Measurements from ENCODE around the gene ARID5B. TPM values are rescaled to one million over a fixed set of nuclear protein-coding genes. Genes with fewer than 3 reads are reported as not detected.

ARID5B gene
- total RNA-seq, 1 donor from 2014 or later, result 15.8 TPM

DNA sequence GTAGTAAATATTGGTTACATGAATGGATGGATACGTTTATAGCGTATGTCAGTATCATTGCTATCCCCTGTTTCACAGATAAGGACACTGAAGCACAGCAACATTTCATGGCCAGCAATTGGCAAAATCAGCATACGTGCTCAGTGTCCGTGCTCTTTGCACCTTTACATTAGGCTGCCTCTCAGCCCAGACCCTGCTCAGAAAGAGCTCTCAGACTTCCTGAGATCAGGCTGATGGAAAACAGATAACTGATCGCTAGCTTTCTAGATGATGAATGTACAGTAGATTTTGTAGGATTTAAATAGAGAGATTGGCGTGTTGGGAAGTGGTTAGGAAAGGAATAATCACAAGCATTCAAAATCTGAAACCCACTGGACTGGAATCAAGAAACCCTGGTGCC is 106.7 kb downstream of the ARID5B start:
- DNase-seq (ENCODE audit: low read depth), result no peak

DNA sequence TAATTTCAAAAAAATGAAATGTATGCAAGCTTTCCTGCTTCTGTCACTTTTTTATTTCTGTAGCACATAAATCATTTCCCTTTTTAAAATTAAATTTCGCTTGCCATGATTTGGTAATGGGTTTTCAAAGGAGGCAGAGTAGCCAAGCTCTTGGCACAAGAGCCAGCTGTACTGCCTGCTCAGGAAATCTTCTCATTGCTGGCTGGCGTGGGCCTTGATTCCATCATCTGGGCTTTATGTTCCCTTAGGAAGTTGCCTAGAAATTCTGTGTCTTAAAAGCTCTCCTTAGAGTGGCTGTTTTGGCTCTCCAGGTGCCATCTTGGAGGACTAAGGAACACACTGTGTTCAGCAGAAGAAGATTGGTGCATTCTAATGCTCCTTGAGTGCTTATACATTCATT is 107.4 kb downstream of the ARID5B start:
- no peak for DNase-seq (ENCODE audit: low read depth)

DNA sequence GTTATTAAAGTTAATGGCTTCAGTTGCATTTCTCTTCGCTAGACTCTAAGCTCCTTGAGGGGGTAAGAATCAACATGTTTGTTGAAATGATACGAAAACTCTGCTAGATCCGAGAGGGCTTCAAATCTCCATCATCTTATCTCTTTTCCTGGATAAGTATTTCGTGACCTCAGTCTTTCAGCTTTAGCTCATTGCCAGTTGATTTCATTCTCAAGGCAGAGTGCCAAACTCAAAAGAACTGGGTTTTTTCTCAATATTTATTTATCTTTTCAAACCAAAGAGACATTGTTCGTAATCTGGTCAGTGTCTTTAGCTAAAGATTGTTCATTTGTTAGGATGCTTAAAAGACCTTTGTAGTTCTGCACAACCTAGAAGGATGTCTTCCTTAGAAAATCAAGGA is 108.9 kb downstream of the ARID5B start:
- DNase-seq (ENCODE audit: low read depth), result no peak

DNA sequence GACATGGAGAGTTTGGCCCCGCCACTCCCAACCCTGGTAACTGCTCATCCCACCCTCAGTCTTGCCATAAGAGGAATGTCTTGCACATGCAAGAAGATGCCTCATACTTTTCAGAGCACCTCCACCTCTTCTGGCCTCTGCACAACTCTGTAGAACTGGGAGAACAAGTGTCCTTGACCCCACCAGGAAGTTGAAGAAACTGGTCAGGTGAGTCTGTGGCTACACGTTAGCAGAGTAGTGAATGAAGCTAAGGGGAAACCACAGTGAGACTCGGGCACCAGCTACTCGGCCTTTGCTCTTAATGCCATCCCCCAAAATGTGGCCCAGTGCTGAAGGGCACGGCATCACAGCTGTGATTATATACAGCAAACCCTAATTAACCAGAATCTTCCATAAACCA is 110.1 kb downstream of the ARID5B start:
- DNase-seq (ENCODE audit: low read depth), result no peak

DNA sequence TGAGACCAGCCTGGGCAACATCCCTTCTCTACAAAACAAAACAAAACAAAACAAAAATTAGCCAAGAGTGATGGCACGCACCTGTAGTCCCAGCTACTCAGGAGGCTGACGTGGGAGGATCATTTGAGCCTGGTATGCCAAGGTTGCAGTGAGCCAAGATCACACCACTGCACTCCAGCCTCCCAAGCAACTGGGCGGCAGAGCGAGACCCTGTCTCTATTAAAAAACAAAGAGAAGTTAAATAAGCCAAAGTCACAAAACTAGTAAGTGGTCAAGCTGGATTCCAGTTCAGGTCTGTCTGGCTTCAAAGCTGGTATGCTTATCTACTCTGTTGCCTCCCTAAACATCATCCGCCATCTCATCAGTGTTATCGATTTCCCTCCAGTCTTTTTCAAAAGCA is 110.8 kb downstream of the ARID5B start:
- no peak for DNase-seq (ENCODE audit: low read depth)

DNA sequence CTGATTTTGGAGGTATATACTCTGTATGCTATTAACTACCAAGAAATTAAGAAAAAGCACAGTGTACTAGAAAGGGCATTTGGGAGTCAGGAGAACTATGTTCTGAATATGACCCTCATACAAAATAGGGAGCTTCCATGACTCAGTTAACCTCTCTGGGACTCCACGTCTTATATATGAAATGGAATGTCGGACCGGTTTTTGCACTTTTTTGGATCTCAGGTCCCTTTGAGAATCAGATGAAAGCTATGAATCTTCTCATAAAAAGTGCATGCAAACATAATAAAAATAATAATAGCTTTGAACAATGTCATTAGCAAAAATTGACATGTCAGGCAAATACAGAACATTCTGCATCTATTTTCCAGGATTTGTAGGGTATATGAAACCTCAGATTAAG is 113.0 kb downstream of the ARID5B start:
- DNase-seq (ENCODE audit: low read depth), result no peak

DNA sequence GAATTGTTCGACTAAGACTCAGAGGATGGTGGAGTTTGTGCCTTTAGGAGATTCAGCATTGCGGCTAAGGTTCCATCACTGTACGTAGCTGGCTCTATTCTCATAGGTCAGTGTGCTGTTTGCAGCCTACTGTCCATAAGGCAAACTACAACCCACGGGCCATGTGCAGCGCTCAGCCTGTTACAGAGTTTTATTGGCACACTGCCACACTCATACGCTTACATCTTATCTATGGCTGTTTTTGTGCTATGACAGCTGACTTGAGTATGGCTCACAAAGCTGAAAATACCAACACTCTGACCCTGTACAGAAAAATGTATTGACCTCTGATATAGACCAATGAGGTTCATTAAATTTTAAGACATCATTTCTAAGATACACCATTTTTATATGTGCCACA is 114.5 kb downstream of the ARID5B start:
- DNase-seq (ENCODE audit: low read depth), result no peak

DNA sequence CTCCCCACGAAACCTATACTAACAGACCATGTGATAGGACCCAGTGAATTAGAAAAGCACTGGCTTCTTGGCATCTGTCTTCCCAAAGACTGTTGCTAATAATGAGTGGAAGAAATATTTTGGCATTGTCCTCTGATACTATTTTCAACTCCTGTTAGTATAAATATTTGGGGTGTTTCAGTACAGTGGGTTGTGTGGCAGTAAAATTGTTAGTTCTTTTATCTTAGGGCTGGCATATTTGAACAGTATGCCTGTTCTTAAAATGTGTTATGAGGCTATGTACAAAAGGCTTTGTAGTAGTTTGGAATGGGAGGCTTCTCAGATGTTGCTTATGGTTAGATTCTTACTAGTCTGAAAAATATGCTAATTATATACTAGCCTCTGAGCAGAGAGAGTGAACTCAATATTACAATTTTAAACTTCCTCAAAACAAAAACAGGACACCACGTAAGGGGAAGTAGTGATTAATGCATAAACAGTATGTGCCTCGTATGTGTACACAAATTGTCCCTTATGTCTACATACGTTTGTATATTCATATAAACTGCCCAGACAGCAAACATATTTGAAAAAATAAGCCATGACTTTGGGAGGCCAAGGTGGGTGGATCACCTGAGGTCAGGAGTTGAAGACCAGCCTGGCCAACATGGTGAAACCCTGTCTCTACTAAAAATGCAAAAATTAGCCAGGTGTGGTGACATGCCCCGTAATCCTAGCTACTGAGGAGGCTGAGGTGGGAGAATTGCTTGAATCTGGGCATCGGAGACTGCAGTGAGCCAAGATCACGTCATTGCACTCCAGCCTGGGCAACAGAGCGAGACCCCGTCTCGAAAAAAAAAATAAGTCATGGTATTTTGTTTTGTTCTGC is 115.4 kb downstream of the ARID5B start:
- no peak for DNase-seq (ENCODE audit: low read depth)

DNA sequence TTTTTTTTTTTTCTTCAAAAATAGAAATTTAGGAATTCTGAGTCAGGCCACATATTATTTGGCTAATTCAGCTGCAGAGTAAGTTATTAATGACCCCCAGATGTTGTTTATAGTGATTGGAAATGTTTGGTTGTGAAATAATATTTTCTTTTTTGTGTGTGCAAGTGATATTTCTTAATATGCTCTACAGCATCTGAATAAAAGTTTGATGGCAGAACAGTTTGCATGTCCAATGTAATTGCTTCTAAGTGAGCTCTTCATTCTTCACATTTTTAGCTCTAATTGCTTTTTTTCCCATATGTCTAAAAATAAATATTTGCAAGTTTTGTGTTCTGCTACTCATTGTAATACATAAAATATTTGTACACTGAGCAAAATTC is 116.0 kb downstream of the ARID5B start:
- DNase-seq (ENCODE audit: low read depth), result no peak

DNA sequence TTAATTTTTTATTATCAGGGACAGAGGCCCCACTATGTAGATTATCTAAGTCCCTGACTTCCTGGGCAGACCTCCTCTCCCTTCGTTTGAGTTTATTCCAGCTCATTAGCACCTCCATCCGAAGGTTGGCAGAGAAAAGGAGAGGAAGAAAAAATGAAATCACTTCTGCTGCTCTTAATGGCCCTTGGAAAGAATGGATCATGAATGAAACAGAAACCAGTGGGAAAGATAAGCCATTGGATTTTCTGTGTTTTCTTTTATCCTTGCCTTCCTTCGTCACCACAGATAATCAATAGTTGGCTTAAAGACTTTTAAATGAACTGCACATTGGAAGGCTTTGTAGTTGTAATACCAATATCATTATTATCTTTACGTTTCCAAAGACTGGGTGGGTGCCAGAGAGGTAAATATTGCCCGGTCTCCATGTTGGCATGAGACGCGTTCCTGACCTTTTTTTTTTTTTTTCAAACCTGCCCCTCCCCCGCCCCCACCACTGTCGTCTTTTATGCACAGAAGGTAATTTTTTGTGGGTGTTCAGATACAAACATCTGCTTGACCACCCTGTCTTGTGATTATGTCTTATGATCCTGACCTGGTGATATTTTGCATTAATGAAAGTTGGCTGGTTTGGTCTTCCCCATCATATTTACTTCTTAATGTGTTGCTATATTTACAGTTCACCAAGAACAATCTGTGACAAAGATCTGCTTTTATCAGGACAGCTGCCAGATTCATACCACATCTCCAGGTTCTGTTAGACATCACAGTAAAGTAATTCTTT is 116.8 kb downstream of the ARID5B start:
- DNase-seq (ENCODE audit: low read depth), result no peak

DNA sequence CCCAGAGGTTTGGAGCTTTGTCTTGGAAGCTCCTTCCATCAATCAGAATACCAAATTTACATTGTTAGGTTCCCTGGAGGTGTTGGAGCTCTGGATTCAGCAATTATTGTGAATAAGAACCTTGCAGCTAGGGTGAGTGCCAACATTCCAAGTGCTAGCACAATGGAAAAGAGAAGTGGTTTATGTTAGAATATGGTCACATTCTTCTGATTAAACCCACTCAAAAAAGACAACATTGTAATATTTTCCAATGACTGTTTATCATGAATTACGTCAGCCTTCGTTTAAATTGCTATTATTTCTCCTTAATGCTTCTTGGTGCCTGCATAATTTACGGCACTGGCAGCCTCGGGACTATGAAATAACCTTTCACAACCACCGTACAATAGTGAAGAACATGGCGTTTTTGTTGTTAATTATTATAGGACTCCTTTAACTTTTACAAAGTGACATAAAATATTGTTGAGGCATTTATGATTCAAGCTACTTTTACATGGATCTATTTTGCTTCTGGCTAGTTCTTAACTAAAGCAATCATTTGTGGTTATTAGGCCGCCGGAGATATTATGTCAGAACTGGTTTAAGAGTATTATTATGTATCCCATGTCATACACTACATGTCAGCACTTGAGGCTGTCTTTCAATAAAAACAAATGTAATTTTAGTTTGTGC is 117.7 kb downstream of the ARID5B start:
- DNase-seq (ENCODE audit: low read depth), result no peak

DNA sequence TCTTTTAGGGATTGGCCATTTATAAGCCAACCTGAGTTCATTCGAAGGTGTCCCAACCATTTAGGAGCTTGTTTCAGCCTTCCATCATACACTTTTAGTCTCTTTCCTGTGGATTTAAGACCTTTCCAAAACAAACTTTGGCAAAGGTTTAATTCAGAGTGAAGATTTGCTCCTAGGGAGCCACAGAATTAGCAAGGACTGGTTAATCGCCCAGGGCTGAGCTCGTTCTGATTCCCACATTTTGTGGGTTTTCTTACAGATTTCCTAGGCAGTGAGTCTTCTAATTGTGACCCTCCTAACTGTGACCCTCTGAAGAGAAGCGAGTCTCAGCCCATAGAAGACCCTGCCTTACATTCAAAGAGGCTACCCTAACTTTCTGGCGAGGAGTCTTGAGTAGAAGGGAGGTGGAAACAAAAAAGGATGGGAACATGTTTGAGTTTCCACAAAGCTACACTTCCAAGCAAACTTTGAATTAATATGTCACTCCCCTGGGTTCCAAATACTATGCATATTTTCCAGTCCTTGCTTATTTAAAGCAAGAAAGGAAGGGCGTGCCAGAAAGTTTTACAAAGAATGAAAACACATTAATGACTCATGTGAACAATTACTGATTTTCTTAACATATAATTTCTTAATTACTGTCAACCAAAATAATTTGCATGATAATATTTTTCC is 118.3 kb downstream of the ARID5B start:
- no peak for DNase-seq (ENCODE audit: low read depth)

DNA sequence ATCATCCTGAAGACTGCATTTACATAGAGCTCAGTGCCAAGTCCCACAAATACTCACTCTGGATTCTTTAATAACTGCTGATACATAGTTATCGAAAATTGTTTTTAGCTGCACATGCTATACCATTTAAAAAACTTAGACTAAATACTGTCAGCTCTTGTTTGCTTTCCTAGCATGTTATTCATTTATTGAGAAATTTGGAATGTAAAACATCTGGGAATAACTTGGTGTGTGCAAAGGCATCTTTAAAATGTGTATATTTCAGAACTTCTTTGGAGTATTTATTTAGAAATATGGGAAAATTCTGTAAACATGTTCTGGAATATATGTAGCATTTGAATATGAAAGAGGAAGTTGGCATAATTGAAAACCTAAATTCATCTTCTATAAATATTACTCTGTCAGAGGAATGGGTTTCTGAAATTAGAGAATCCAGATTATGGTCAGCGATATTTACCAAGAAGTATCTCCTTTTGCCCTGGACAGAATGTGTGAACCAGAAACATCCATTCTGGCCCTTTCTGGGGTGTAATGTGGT is 119.7 kb downstream of the ARID5B start:
- DNase-seq (ENCODE audit: low read depth), result no peak

DNA sequence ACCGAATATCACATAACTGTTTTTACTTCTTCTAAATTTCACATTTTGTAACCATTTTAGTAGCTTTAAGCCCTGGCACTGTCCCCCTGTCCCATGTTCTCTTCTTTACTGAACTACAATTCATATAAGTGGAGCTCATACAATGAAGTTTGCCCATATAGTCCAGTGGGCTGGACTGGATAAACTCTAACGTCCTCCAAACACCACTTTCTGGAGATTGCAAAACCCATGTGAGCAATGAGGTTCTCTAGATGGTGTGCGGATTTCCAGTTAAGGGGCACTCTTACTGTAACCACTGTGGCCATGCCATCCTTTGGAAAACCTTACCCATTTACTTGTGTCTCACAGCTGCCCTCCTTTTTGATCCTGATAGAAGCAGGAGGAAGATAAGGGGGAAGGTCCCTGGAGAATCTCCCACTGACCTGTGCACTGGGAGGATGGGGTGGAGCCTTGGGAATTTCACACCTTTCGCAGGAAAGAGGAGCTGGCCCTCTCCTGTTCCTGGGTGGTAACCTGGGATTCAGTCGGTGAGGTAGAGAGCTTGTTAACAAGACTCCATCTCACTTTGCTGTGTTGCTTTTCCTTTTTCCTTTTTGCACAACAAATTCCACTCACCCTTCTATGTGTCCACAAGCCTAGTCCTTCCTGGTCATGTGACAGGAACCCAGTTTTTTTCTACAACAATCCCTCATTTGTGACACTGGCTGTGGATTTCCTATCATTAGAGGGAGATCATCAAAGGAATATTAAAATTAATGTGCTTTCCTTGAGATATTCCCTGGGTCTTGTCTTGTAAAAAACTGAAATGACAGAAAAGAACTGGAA is 120.7 kb downstream of the ARID5B start:
- no peak for DNase-seq (ENCODE audit: low read depth)

DNA sequence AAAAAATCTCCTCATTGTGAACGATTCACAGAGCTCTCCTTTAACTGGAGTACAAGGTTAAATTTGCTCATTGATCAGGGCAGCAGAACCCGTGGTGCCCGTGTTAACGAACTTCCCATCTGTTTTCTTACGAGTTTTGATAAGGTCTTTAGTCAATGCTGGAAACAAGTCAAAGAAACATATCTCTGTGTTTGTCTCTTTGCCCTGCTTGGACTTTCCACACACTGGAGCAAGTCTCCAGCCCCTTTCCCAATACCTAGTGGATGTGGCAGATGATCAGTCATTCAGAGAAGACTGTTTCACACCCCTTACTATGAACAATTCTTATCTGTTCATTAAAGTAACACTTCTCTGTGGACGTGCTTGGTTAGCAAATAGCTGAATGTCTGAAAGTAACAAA is 121.3 kb downstream of the ARID5B start:
- DNase-seq (ENCODE audit: low read depth), result no peak

DNA sequence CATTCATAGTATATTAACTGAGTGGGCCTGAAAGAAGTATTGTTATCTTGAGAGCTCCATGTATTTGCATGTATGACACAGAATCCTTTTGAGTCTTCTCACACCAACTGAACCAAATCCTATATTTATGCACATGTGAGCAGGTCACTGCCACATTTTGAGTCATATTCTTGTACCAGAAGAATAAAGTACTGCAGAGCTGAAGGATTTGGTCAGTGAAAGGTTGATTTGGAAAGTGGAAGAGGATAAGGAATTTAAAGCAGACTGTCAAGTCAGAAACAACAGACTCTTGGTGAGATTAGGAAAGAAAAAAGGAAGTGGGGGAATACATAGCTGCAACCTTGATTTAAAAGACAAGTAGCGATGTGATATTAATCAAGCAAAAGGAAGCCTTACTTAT is 121.8 kb downstream of the ARID5B start:
- no peak for DNase-seq (ENCODE audit: low read depth)

DNA sequence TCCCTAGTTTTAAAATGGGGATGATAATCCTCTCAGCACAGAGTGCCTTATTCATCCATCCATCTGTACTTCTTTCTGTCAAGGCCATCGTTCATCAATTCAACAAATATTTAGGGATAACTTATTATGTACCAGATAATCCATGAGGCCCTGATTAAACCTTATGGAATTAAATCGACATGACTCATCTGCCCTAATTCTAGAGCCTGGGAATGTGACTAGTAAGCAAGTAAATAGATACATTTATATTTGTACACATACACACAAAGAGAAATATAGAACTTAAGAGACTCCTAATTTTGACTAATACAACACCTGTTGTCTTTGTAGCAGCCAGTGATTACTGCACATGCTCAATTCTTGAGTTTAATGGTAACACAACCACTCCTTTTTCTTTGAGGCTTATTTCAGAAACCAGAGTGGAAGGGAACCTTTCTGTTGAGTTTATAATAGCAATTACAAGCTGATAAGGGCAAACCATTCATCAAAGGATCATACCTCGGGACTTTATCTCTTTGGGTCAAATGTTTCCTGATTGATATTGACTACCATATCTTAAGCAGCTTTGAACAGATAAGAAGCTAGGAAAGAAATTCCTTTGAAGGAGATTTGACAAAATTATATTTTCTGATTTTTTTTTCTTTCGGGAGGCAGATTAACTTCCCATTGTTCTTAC is 122.7 kb downstream of the ARID5B start:
- DNase-seq (ENCODE audit: low read depth), result no peak

DNA sequence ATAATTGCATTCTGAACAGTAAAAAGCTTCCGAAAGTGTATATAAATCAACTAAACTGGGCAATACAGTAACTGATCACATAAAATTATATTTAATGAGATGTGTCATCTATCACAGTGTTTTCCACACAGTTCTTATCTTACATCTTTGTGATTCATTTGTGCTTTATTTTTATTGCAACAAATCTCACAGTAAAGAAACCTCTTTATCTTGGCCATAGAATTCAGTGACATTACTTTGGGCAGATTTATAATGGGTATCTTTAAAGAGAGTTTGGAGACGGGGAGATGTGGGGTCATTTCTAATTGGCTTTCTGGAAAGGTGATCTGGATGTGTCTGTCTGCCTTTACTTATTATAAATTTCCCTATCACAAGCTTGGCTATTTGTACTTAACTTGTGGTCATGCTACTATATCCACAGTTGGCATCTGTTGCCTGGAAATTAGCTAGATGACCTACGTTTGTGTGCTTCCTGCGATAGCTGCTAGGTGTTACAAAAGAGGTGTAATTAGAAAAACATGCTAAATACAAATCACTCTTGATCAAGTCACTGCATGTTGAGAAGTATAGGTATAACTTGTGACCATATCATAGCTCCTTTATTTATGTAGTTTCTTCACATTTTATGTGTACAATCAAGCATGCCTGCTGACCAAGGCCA is 123.8 kb downstream of the ARID5B start:
- DNase-seq (ENCODE audit: low read depth), result no peak
